Peyer's patch (tissue), 4 donors: Measurements from ENCODE around the gene ZDHHC24.

Experiments used
- CTCF ChIP-seq, 6 experiments: fragments of 450-650 bp in 4 of 6; fragments of 200-600 bp in 2 of 6; sonication (generic) in 1 of 6; IDR thresholded peaks; one replicate each; pipeline ENCODE4 v1.5.1; 2017 to 2019; ENCODE audit warnings: antibody characterized with exemption in 6 of 6, mild to moderate bottlenecking in 3 of 6, moderate library complexity in 1 of 6
- POLR2A ChIP-seq, 2 donors: fragments of 450-650 bp; IDR thresholded peaks; one replicate each; pipeline ENCODE4 v1.5.1; 2017; ENCODE audit warnings: antibody characterized with exemption in 2 of 2, mild to moderate bottlenecking in 2 of 2, moderate library complexity in 2 of 2

- TF ChIP-seq CTCF (IDR thresholded peaks at IDR 0.05), result no peak
- TF ChIP-seq POLR2A (IDR thresholded peaks at IDR 0.05), result no peak
Observed at GRCh38 chr11:66562907-66563583, 17.2 kb upstream of the ZDHHC24 start.
